Activated CD4-positive, alpha-beta T cell treated with anti-CD3 and anti-CD28 coated beads, Interleukin-2, Interleukin-4, amounts not matched to agents 100 ng/mL and 50 ng/mL, durations not matched to agents 16 hours and 8 hours (primary cell): ENCODE data around the gene TRIM40.
"Not testable (repeated sequence)": the region's sequence is repeated elsewhere in the genome, so short reads cannot be mapped to it uniquely, and the experiment has no call there.

ENCODE experiments used
- DNase-seq: peaks from one replicate; pipeline ENCODE4 v3.0.0-alpha.2; 2020; ENCODE audit warnings: low spot score

TRIM40 gene

DNA sequence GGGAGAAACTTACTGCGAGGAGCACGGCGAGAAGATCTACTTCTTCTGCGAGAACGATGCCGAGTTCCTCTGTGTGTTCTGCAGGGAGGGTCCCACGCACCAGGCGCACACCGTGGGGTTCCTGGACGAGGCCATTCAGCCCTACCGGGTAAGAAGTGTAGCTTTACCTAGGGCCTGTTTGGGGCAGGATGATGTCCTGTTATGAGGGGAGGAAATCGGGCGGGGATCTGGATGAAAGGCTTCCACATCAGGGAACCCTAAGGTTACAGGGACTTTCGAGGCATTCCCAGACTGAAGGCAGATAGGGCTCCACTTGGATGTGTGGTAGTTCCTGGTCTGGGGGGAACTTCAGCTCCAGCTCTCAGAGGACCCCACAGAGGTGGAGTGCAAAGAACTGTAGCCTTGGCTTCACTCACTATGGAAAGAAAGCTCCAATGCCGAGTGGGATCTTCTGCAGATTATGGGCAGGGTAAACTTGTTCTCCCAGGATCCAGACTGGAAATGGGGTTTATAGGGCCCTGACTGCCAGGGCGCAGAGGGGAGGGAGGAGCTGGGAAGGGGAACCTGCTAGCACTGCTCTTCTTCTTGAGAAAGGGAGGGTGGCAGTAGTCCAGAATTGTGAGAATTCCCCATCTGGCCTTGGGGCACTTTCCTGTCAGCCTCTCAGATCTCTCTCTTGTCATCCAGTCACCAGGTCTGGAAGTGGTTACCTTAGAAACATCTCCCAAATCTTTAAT lies 28.1 kb downstream of the TRIM40 start:
- DNase-seq: no peak

DNA sequence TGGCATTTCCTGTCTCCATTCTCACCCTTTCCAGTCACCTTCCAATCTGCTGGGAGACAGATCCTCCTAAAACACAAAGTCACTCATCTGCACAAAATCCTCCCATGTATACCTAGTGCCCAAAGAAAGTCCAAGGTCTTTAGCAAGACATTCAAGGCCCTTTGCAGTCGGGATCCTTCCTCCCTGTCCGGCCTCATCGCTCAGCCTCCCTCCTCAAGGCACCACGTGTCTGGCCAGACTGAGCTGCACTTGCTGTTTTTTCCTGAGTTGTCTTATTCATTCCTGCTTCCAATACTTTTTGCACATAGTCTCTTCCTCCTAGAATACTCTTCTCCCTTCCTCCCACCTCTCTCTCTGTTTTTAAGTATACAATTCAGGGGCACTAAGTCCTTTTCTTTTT lies 28.8 kb downstream of the TRIM40 start:
- no peak for DNase-seq

DNA sequence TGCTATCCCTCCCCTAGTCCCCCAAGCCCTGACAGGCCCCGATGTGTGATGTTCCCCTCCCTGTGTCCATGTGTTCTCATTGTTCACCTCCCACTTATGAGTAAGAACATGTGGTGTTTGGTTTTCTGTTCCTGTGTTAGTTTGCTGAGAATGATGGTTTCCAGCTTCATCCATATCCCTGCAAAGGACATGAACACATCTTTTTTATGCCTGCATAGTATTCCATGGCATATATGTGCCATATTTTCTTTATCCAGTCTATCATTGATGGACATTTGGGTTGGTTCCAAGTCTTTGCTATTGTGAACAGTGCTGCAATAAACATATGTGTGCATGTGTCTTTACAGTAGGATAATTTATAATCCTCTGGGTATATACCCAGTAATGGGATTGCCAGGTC lies 29.3 kb downstream of the TRIM40 start:
- DNase-seq: not testable (repeated sequence)

DNA sequence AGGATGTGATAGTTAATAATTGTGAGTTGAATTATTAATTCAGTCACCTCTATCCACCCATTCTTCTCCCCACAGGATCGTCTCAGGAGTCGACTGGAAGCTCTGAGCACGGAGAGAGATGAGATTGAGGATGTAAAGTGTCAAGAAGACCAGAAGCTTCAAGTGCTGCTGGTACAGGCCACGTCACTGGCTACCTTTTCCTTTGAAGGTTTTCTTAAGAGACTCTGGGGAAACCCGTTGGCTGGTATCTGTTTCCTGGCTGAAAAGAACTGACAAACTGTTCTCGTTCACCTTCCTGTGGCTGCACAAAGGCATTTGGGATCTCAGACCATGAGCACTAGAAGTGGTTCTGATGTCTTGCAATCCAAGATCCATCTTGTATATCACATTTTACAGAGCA lies 31.2 kb downstream of the TRIM40 start:
- peak; percentile 32 for DNase-seq

DNA sequence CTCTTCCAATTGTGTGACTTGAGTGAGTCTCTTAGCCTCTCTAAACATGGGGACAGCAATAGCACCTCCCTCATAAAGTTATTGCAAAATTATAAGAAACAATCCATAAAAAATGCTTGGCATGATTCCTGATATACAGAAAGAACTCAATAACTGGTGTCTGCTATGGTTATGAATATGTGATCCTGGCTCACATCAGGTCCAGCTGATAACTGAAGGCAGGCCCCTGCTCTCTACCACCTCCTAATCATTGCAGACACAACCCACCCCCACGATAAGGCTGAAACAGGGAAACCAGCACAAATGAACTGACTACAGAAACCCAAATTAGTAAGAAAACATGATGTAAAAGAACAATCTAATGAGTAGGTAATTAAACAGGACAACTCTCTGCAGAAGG lies 32.8 kb downstream of the TRIM40 start:
- no peak for DNase-seq

DNA sequence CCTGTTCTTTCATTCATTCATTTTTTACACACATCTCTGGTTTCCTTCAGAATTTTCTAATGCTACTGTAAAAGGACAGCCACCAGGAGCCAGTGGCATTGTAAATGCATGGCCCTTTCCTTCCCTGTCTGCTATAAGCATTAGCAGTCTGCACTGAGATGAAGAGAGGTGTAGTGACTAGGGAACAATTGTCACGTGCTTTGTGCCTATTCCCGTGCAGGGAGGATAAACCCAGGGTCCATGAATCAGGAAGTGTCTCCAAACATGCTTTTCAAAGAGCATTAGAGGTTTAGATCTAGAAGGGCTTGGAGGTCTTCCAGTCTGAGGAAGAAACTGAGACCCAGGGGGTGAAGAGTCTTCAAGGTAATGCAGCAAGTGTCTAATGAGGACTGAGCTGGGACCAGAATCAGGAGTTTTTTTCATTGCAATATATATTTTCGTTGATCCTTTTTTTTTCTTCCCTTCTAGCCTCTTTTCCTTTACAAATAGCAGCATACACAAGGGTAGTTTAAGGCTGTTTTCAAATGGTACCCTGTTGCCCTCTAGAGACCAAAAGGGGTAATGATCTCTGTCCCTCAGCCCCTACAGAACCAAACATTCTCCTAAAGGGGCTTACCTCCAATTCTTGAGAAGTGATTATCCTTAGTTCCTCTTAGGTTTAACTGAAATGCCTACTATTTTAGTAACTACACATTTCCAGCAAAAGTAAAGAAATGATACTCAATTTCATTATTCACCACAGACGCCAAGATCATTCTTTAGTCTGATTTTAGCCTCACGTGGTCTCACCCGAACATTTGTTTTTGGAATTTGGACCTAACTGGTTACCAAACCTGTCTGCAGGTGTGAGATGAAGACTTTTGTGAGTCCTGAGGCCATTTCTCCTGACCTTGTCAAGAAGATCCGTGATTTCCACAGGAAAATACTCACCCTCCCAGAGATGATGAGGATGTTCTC lies 34.0 kb downstream of the TRIM40 start:
- DNase-seq: peak; percentile 53

DNA sequence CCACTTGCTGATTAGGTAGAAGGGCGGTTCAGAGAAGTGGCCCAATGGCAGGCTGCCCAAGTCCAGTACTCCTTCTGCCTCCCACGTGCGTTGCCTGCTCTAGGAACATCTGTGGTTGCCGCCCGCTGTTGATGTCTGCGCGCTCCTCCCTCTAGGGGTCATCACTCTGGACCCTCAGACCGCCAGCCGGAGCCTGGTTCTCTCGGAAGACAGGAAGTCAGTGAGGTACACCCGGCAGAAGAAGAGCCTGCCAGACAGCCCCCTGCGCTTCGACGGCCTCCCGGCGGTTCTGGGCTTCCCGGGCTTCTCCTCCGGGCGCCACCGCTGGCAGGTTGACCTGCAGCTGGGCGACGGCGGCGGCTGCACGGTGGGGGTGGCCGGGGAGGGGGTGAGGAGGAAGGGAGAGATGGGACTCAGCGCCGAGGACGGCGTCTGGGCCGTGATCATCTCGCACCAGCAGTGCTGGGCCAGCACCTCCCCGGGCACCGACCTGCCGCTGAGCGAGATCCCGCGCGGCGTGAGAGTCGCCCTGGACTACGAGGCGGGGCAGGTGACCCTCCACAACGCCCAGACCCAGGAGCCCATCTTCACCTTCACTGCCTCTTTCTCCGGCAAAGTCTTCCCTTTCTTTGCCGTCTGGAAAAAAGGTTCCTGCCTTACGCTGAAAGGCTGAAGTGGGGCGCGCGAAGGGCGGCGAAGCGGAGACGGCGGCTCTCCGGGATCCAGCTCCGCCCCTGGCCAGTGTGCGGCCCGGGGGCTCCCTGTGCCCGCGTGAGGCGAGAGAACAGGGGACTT lies 35.9 kb downstream of the TRIM40 start:
- DNase-seq: no peak

DNA sequence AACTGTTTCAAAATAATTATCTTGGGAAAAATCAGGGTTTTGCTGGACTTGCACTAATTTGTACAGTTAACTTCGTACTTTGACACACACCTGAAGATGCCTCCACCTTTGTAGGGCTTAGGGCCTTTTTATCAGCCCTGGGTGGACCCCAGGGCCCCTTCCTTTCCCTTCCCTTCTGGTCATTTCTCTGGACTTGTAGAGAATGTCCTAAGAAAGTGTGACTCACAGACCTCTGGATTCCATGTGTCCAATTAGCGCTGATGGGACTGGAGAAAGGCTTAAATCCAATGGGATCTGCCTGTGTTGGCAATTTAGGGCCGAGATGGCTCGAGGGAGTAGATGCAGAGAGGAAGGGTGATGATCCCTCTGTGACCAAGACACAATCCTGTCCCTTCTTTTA lies 36.7 kb downstream of the TRIM40 start:
- no peak for DNase-seq

DNA sequence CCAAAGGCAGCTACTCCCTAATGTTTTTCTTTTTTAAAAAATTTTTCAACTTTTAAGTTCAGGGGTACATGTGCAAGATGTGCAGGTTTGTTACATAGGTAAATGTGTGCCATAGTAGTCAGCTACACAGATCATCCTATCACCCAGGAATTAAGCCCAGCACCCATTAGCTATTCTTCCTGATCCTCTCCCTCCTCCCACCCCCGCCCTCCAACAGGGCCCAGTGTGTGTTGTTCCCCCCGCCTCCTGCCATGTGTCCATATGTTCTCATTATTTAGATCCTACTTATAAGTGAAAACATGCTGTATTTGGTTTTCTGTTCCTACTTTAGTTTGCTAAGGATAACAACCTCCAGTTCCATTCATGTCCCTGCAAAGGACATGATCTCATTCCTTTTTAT lies 39.8 kb downstream of the TRIM40 start:
- no peak for DNase-seq

DNA sequence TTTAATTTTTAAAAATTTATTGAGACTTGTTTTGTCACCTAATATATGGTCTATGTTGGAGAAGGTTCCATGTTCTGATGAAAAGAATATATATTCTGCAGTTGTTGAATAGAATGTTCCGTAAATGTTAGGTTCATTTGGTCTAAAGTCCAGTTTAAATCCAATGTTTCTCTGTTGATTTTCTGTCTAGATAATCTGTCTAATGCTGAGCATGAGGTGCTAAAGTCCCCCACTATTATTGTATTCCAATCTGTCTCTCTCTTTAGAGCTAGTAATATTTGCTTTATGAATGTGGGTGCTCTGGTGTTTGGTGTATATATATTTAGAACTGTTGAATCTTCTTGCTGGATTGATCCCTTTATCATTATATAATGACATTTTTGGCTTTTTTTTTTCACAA lies 42.9 kb downstream of the TRIM40 start:
- DNase-seq: no peak

DNA sequence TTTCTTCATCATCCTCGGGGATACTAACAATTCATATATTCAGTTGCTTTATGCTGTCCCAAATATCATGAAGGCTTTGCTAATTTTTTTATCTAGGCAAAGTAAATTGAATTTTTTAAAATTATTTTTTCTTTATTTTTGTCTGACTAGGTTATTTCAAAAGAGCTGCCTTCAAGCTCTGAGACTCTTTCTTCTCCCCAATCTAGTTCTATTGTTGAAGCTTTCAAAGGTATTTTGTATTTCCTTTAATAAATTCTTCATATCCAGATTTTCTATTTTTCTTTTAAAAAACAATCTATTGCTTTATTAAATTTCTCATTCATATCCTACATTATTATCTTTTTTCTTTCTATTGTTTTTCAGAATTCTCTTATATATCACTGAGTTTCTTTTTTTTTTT lies 44.2 kb downstream of the TRIM40 start:
- no peak for DNase-seq

DNA sequence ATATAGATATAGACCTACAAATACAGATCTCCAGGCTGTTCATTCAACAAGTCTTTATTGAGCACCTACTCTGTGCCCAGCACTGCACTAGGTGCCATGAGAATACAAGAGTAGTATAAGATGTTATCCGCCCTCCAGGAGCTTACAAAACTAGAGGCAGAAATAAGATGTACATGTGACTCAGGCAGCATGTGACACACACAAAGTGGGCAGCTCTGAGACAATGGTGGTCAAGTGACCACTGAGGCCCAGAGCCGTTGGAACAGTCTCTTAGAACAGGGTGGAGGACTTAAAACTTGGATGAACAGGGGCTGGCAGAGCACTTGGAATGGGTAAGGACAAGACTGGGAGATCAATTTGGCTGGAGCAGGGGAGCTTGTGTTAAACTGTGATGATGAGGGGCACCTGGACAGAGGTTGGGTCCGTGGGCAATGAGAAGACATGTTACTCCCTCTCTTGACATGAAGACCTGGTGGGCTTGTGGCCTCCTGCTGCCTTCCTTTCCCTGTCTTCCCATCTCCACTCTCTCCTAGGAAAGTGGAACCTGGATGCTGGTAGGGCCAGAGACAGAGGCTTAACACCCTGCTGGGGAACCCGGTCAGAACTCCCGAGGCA lies 48.6 kb downstream of the TRIM40 start:
- DNase-seq: no peak

DNA sequence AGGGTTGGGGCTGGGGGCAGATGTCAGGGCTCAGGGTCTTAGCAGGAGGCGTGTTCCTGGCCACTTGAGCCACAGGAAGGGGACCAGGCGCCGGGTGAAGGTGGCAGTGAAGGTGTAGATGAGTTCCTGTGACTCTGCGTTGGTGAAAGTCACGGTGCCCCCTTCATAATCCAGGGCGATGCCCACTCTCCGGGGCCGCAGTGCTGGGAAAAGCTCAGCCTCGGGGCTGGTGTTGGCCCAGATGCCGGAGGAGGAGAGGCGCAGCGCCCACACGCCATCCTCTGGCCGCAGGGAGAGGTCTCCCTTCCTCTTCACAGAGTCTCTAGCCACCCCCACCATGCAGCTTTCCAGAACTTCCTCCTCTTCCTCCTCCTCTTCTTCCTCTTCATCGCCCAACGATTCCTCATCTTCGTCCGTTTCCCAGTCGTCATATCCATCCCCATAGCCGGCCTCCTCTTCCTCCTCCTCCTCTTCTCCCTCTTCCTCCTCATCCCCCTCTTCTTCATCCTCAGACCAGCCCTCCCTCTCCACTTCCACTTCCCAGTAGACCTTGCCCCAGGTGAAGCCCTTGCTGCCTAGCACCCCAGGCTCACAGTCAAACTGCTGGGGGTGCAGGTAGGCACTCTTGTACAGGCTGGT lies 50.0 kb downstream of the TRIM40 start:
- no peak for DNase-seq

DNA sequence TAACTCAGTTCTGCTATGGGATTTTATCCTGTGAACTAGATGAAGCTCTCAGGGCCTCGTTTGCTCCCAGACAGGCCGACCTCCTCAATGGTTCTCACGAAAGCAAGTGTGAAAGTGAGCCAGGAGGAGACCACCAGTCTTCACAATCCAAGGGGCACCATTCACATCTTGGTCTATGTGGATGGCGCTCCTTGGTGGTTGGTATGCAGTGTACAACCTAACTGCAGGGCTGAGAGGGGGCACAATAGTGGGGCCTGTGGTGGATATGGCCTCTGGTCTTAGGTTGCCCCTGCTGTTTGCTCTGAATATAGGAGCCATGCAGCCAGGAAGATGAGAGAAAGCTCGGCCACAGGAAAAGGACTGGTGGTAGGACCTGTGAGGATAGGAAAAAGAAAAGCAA lies 52.6 kb downstream of the TRIM40 start:
- no peak for DNase-seq

DNA sequence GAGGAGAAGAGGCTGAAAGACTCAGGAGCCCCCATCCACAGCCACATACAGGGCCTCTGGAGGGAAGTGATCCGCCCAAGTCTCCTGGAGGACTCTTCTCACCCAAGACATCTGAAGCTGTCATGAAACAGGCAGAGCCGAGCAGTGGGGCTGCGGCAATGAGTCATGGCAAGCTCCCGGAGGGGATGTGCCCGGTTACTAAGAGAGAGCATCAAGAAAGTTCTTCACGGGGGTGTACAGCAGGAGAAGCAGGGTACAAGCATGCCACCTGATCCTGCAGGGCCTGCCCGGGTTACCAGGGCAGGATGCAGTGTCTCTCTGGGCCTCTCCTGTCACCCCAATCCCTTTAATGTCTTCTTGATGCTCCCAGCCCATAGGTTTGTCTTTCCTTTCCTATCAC lies 56.1 kb downstream of the TRIM40 start:
- no peak for DNase-seq

DNA sequence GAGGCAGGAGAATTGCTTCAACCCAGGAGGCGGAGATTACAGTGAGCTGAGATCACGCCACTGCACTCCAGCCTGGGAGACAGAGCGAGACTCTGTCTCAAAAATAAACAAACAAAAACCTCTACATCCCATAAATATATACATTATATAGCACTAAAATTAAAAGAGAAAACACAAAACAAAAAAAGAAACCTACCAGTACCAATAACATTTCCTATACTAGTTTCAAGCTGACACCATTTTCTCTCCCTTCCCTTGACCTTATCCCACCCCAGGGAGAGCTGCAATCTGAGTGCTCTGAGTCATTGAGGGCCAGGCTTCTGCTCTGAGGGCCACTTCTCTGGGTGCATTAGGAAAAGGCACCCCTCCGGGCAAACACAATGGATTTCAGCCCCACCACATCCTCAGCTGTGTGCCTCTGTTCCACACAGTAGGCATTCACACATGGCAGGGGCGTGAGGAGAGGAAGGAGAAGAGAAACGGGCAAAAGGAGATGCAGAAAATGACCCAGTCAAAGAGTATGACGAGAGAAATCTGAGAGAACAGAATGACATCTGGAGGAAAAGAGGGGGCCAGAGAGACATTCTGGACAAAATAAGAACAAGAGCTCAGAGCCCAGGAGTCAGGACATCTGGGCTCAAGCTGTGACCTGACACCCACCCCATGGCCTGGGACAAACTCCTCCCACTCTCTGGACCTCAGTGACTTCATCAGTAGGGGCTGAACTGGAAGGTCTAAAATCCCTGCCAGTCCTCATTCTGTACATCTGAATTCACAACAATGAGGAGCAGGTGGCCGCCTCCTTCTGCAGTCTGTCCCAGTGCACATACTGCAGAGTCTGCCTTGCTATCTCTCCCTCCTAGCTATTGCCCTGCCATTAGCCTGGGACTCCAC lies 59.1 kb downstream of the TRIM40 start:
- no peak for DNase-seq

DNA sequence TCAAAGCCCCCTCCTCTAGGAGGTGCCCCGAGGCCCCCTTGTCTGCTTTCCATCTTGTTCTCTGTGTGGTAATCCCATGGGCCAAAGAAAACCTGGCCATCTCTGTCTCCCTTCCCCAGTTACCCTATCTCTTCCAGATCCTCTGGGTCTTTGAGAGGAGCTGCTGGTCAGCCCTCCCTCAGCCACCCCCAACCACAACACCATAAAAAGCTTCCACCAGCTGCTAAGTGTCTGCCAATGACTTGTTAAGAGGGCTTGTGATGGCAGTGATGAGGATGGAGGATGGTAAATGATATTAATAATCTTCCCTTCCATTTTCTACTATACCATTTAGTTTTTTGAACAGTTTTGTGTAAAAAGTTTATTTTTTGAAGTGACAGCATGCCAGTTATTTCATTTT lies 60.0 kb downstream of the TRIM40 start:
- no peak for DNase-seq

DNA sequence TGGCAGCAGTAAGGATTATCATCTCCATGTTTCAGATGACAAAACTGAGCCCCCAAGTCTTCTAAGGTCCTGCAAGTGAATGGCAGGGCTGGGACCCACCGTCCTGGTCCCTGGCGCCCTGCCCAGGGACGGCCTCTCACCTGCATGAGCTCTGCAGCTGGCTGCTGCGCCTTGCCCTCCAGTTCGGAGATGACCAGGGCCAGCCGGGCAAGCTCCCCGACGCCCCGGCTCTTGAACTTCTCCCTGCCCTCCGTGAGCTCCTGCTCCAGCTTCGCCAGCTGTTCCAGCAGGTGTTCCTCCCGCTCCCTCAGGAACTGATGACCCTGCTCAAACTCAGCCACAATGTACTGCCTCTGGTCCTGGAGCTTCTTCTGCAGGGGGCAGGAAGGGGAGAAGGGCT lies 60.4 kb downstream of the TRIM40 start:
- DNase-seq: no peak
